ENCODE measurements around the gene THBS3.

DNA sequence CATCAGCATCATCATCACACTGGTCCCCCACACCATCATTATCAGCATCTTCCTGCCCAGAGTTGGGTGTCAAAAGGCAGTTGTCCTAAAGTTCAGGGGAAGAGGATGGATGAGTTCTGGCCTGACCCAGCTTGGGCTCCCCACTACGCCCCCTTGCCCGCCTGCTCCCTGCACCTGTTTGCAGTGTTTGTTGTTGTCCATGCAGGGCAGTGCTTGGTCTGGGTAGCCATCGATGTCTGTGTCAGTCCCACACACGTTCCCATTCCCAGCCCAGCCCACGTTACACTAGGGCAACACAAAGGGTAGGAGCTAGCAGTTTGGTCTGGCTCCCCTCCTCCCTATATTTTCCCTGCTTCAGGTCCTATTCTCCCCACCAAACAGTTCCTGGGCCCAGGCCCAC lies 6.8 kb downstream of the THBS3 start:
- TF ChIP-seq, protein P1, sequence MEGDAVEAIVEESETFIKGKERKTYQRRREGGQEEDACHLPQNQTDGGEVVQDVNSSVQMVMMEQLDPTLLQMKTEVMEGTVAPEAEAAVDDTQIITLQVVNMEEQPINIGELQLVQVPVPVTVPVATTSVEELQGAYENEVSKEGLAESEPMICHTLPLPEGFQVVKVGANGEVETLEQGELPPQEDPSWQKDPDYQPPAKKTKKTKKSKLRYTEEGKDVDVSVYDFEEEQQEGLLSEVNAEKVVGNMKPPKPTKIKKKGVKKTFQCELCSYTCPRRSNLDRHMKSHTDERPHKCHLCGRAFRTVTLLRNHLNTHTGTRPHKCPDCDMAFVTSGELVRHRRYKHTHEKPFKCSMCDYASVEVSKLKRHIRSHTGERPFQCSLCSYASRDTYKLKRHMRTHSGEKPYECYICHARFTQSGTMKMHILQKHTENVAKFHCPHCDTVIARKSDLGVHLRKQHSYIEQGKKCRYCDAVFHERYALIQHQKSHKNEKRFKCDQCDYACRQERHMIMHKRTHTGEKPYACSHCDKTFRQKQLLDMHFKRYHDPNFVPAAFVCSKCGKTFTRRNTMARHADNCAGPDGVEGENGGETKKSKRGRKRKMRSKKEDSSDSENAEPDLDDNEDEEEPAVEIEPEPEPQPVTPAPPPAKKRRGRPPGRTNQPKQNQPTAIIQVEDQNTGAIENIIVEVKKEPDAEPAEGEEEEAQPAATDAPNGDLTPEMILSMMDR (IDR thresholded peaks at IDR 0.05; ENCODE audit: poor library complexity): no peak
- no peak for TF ChIP-seq EZH2 (IDR thresholded peaks at IDR 0.05; ENCODE audit: borderline replicate concordance)
- TF ChIP-seq EZH2phosphoT487 (IDR thresholded peaks at IDR 0.05; ENCODE audit: low read depth, severe bottlenecking, unreplicated experiment): no peak
